Occipital lobe (tissue), 2 donors: ENCODE results near the gene EHHADH. TPM values are rescaled to one million over a fixed set of nuclear protein-coding genes. Genes with fewer than 3 reads are reported as not detected.
A peak's percentile ranks its signal among the peaks of the same experiment; 100 is the strongest.

Experiments used
- DNase-seq: peaks from one replicate; lab custom pipeline; 2025; lab: John Stamatoyannopoulos, UW
- total RNA-seq: library from RNA; depleted of rRNA; stranded (reverse); fragments of >200 nt; gene quantifications from one replicate; pipeline ENCODE4 v1.2.3, GENCODE V29; 2014

The EHHADH gene
- total RNA-seq, 1 donor from 2014 or later, result 1.4 TPM

DNA sequence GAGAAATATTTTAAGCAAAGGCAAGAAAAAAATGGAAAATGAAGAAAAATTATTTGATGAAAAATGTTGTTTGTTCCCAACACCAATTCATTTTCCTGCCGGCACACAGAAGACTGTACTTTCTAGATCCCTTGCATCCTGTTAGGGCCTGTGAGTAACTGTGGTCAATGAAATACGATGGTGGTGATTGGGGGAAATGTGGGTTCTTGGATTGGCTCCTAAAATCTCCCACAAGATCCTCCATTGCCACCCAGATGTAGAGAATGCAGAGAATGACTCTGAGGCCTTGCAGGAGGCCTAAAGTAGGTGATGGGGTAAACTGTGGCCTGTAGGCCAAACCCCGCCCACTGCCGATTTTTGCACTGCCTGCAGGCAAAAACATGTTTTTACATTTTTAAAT is 54.6 kb downstream of the EHHADH start:
- DNase-seq, result no peak

GRCh38 chr3:185197068-185197467 is 56.8 kb downstream of the EHHADH start:
- no peak for DNase-seq

- DNase-seq, result no peak
Observed at GRCh38 chr3:185195652-185196051, 58.2 kb downstream of the EHHADH start.

DNA sequence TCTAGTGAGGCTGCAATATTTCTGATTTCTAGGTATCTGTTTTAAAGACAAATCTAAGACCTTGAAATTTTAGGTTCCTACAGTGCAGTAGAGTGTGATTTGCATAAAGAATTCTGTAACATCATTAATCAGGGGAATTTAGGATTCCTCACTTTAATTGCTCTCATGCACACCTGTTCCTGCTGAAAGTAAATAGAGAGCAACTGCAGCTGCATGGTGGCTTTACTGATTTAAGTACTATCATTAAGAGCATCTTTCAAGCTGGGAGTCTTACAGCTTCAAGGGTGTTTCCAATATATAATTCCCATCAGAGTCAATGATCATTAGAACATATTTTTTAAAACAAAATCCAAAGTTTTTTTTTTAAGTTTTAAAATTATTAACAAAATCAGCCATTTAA is 65.0 kb downstream of the EHHADH start:
- DNase-seq, result no peak

GRCh38 chr3:185187391-185187790 is 66.5 kb downstream of the EHHADH start:
- no peak for DNase-seq

DNA sequence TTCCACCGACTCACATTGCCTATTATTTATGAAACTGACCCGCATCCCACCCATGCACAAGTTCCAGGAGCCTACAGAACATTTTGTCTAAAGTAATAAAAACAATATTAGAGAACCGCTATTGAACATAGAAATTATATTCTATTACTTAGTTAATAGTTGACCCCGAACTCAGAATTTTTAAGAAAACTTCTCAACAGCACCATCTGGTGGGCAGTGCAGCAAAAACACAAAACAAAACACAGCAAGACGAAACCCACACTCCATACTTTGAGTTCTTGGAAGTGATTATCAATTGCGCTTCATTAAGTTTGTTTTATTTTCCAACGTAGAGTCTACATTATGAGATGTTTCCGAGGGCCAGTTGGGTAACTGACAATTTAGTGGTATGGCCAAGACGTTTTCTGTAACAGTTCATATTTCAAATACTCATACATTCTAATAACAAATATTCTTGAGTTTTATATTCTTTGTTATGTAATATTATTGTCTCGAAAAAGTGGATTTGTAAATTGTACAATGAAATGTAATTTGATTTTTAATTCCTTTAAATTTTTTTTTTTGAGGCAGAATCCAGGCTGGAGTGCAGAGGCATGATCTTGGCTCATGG is 77.0 kb downstream of the EHHADH start:
- DNase-seq, result no peak

- DNase-seq, result peak; percentile 61
Observed at GRCh38 chr3:185175370-185175987, 78.4 kb downstream of the EHHADH start.

DNA sequence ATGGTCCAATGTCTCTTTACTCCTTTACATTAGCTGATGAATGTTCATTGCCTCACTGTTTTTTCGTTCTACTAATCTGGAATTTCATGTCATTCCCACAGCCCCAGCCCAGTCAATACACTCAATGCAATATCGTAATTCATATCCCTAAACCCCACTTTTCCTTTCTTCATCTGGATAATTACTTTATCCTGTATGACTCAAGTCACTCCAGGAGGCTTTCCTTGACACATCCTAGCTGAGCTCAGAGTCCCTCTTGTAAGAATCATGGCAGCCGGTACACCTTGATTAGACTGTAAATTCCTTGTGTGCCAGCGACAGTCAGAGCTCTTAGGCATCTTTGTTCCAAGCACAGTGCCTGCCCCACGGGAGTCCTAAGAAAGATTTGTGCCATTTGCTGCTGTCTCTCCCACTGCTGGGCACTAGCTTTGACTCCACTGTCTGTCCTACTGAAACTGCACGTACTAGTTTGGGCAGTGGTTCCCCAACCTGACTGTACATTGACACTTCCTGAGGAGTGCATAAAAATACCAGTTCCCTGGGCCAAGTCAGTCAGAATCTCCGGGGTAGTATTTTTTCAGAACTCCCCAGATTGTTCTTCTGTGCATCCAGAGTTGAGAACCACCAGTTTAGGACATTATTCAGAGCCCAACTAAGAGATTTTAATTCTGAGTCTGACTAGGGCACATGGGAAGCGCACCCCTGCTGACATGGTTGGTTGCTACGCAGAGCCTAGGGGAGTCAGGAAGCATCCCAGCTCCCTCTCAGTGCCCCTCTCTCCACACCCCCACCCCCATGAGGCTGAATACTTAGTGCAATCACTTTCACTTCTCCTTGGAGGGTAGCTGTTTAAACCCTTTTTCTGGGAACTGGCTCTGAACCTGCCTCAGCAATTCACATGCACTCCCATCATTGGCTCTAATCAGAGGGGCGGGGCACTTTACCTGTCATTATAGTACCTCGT is 81.5 kb downstream of the EHHADH start:
- no peak for DNase-seq

- no peak for DNase-seq
Observed at GRCh38 chr3:185164428-185165217, 89.2 kb downstream of the EHHADH start.

DNA sequence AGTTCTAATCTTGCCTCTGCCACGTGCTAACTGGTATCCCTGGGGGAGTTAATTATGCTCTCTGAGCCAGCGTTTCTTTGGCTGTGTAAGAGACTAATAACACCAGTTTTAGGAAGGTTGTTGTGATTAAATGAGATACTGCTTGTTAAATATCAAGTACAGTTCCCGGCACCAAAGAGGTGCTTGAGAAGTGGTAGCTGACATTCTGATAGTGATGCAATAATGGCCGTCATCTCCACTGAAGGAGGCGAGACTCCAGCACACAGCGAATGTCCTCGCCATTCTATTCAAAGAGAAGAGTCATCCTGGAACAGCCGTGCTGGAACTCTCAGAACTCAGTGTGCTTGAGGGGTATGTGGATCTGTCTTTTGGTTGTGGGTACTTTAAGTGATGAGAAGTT is 91.2 kb downstream of the EHHADH start:
- DNase-seq, result no peak

GRCh38 chr3:185161761-185162160 is 92.1 kb downstream of the EHHADH start:
- DNase-seq, result no peak

- DNase-seq, result no peak
Observed at GRCh38 chr3:185157347-185157746, 96.5 kb downstream of the EHHADH start.

DNA sequence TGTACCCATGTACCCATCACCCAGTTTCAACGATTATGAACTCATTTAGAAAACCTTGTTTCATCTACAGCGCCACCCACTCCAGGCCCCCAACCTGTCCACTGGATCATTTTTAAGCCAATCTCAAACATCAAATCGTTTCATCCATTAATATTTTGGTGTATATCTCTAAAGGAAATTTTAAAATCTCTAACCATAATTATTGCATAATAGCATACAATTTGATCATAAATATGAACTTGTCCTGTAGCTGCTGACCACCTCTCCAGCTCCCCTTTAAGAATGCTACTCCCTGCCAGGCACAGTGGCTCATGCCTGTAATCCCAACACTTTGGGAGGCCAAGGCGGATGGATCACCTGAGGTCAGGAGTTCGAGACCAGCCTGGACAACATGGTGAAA is 98.2 kb downstream of the EHHADH start:
- no peak for DNase-seq

- DNase-seq, result no peak
Observed at GRCh38 chr3:185153861-185154629, 99.8 kb downstream of the EHHADH start.

DNA sequence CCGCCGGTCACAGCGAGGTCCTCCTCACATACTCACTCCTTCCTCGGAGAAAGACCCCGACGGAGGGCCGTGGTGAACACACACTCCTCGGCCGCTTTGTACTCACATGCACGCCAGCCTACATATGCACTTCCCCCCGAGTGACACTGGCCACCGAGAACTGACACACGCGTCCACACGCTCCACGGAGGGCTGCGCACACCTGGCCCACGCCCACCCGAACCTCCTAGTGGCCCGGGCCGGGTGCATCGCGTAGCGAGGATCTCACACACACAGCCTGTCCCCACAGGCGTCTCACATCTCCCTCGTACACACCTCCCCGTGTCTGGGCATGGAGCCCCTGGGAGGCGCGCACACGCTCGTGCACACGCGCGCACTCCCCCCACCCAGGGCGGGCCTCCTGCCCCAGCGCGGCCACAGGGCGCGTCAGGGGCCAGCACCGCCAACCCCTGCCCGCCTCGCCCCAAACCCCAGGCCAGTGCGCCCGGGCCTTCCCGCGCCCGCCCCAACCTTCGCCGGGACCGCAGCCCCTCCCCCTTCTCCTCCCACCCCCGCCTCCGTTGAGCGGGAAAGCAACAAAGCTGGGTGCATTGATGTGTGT is 100.6 kb downstream of the EHHADH start:
- DNase-seq, result peak; percentile 68

GRCh38 chr3:185152410-185153170 is 101.3 kb downstream of the EHHADH start, which contains the start of gene C3orf70:
Gene C3orf70, minus strand, starts transcription at chr3:185153060. Its CDS starts 237 bp downstream, at chr3:185152823.
- peak; percentile 68 for DNase-seq

DNA sequence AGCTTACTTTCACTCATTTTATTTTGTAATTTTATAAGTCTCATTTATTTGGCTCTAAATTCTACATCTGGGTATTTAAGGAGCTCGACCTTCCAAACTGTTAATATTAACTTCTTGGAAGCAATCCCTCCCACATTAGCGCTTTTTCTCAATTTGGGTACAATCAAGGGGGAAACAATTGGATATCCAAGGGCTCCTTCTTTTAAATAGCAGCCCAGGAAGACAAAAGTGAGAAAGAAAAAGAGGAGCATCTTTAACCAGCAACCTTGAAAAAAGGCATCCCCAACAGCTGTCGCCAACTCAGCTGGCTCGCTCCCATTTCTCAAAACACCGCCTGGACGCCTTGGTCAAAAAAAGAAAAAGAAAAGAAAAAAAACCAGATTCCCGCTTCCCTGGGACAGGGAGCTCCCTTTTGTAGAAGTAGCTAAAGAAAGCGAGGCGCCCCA is 101.9 kb downstream of the EHHADH start:
- no peak for DNase-seq

DNA sequence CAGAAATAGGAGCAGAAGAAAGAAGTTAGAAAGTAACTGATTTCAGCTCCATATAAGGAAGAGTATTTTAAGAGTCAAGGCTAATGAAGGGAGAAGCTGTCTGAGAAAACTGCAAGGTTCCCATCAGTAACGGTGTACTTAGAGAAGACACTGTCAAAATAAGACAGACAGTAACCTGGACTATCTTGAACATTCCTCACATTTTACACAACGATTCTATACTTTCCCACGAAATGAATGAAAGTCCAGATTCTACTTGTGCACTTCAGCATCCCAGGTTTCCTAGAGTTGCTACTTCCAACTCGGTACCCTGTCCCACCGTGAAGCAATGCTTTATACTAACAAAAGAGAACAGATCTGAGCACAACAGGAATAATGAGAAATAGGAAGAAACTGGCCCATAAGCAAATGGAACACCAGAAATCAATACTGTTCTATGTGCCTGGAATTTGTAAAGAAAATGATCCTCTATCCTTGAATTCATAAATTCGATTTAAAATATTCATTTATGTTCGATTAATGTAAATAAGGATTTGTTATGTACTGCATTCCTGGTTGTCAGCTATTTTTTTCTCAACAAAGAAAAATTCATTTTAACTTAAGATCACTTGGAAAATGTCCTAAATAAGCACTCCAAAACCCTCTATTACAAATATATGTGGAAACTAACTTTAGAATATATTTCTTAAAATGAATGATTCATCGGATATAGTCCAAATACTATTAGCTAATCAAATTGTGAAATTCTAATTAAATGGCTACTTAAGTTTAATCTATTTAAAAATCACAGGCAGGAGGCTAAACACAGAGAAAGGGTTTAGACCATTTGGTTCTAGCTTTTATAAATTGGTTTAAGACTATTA is 102.5 kb downstream of the EHHADH start:
- no peak for DNase-seq
